Astrocyte of the cerebellum (primary cell): ENCODE data around the gene C9orf50.

Experiments used
- DNase-seq: peaks from one replicate; pipeline ENCODE4 v3.0.0-alpha.2; 2011; ENCODE audit warnings: low read depth
- H3K4me3 ChIP-seq: 2 replicates; pipeline ENCODE4 v1.5.1; 2011; ENCODE audit warnings: mild to moderate bottlenecking, low read depth, low read length, moderate library complexity
- in situ Hi-C: cut with HindIII; loops from 2 replicates; pipeline ENCODE4 v1.10.0; 2017; ENCODE audit warnings: low sequenced_read_pairs
- TF ChIP-seq, protein P1 (sequence below): IDR thresholded peaks from 2 replicates; pipeline ENCODE4 v1.5.1; 2012; ENCODE audit warnings: low read length, low read depth, moderate library complexity, mild to moderate bottlenecking; ENCODE audit errors: missing control alignments

C9orf50 gene

GRCh38 chr9:129601082-129601674 lies 19.7 kb downstream of the C9orf50 start:
- no peak overlapping the region for H3K4me3 ChIP-seq
- TF ChIP-seq, protein P1, sequence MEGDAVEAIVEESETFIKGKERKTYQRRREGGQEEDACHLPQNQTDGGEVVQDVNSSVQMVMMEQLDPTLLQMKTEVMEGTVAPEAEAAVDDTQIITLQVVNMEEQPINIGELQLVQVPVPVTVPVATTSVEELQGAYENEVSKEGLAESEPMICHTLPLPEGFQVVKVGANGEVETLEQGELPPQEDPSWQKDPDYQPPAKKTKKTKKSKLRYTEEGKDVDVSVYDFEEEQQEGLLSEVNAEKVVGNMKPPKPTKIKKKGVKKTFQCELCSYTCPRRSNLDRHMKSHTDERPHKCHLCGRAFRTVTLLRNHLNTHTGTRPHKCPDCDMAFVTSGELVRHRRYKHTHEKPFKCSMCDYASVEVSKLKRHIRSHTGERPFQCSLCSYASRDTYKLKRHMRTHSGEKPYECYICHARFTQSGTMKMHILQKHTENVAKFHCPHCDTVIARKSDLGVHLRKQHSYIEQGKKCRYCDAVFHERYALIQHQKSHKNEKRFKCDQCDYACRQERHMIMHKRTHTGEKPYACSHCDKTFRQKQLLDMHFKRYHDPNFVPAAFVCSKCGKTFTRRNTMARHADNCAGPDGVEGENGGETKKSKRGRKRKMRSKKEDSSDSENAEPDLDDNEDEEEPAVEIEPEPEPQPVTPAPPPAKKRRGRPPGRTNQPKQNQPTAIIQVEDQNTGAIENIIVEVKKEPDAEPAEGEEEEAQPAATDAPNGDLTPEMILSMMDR, result no peak
- in situ Hi-C loops, result no loop called here
- no peak for DNase-seq

GRCh38 chr9:129598089-129598596 lies 22.8 kb downstream of the C9orf50 start:
- H3K4me3 ChIP-seq, result no peak overlapping the region
- TF ChIP-seq, protein P1, result no peak
- in situ Hi-C loops, result no loop called here
- no peak for DNase-seq

DNA sequence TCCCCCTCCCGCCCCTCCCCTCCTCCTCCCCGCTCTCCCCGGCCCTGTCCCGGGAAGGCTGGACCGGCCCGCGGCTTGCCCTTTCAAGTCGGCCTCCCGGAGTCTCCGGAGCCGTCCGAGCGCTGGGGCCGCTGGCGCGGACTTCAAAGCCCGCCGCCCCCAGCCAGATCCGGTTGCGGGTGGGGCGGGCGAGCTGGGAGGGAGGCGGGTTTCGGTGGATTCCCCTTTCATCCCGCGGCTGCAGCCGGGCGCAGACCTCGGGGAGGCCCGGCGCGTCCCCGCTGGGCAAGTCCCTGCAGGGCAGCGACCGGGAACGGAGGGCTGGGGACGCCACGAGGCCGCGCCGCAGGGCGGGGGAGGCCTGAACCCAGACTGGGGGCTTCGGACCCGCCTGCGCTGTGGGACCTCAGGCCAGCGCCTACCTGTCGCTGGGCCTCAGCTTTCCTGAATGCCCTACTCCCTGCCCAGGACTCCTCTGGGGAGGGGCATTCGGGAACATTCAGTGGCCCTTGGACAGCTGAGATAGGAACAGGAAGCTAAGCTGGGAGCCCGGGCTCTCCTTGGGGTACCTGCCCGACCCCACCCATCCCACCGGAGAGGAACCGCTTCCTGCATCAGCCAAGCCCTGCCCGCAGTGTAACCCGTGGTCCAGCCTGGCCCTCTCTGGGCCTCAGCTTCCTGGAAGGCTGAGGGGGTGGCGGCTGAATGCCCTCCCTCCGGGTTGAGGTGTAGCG lies 23.4 kb downstream of the C9orf50 start:
- in situ Hi-C loops, result no loop called here
- DNase-seq, result no peak
- peak overlapping the region; percentile 24 for H3K4me3 ChIP-seq
- TF ChIP-seq, protein P1, result no peak

- in situ Hi-C loops, result no loop called here
- DNase-seq, result no peak
- TF ChIP-seq, protein P1, result no peak
- peak overlapping the region; percentile 28 for H3K4me3 ChIP-seq
Observed at GRCh38 chr9:129596541-129597331, 24.2 kb downstream of the C9orf50 start.

DNA sequence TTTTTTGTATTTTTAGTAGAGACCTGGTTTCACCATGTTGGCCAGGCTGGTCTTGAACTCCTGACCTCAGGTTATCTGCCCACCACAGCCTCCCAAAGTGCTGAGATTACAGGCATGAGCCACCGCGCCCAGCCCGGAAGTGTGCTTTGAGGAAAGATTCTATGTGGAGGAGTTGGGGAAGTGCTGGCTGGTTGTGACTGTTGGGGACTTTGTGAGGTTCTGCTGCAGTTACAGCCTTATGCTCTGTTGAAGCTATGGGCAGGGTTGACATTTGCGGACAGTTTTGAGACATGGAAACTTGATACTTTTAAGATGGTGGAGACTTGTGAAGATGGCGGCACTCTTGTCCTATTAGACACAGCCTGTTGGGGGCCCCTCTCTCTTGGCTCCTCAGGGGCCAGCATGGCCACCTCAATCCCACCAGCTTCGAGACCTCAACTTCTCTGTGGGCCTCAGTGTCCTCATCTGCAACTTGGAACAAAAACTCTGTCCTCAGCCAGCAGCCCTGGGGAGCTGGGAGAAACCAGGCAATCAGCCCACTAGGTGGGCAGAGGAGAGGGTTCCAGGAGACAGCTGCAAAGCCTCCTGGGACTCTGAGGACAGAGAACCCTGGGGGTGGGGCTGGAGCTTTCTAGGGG lies 24.9 kb downstream of the C9orf50 start:
- no peak for DNase-seq
- TF ChIP-seq, protein P1, result no peak
- no peak overlapping the region for H3K4me3 ChIP-seq
- in situ Hi-C loops, result no loop called here

DNA sequence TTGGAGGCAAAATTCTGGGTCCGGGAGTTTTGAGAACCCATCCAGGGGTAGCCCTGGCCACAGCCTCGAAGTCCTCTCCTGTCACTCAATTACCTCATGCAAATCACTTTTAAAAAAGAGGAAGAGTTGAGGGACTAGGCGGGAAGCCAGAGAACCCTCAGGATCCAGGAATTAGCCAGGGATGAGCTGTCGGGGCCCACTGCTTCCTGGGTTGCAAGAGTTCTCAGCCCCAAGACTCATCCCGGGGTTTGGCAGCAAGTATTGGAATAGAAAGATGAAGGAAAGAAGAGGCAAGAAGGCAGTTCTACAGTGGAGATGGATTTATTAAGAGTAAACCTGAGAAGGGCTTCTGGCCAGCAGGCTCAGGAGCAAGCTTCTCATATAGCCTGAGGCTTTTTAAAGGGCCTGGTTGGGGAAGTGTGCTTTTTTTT lies 25.6 kb downstream of the C9orf50 start:
- in situ Hi-C loops, result no loop called here
- H3K4me3 ChIP-seq, result no peak overlapping the region
- DNase-seq, result no peak
- TF ChIP-seq, protein P1, result no peak
